SK-N-SH (cell line): ENCODE results near the gene THSD7B. TPM values are rescaled to one million over a fixed set of nuclear protein-coding genes. Genes with fewer than 3 reads are reported as not detected.

Experiments
- CTCF ChIA-PET: fragments of 300-600, 350-600 bp; formaldehyde crosslinking; extraction: SDS; loops from one replicate; lab custom pipeline; 2021; lab: Yijun Ruan, JAX
- POLR2A ChIA-PET: fragments of 350-600 bp; sonication (Branson Sonifier 250); formaldehyde crosslinking; extraction: SDS; loops from one replicate; lab custom pipeline; 2020; ENCODE audit warnings: antibody characterized with exemption, inconsistent platforms; lab: Yijun Ruan, JAX
- DNase-seq: peaks from one replicate; pipeline ENCODE4 v3.0.0; 2012
- H2AFZ ChIP-seq: fragments of 200-600 bp; sonication (generic); 2 replicates; pipeline ENCODE4 v1.8.1; 2016; ENCODE audit warnings: antibody characterized with exemption, mild to moderate bottlenecking, low read depth
- H3F3A ChIP-seq: fragments of 200-600 bp; sonication (generic); replicated peaks from 2 replicates; pipeline ENCODE3; 2016; ENCODE audit warnings: antibody characterized with exemption, mild to moderate bottlenecking; ENCODE audit not compliant: insufficient read depth
- H3K27ac ChIP-seq, 2 experiments: fragments of 200-500 bp in 1 of 2; fragments of 200-600 bp in 1 of 2; sonication (Bioruptor generic) in 1 of 2; sonication (generic), shearing (Covaris generic) in 1 of 2; 2 replicates each; pipeline versions ENCODE4 v1.5.1 to v1.6.1; 2014 to 2016; ENCODE audit warnings: low read depth in 2 of 2, inconsistent platforms in 1 of 2, low read length in 1 of 2, mild to moderate bottlenecking in 1 of 2, mixed read lengths in 1 of 2
- H3K27me3 ChIP-seq: fragments of 200-600 bp; sonication (generic), shearing (Covaris generic); 2 replicates; pipeline ENCODE4 v1.6.1; 2016; ENCODE audit warnings: mixed run types; ENCODE audit not compliant: insufficient read depth
- H3K36me3 ChIP-seq, 2 experiments: fragments of 200-500 bp in 1 of 2; fragments of 200-600 bp in 1 of 2; sonication (Bioruptor generic) in 1 of 2; sonication (generic) in 1 of 2; replicated peaks in 1 of 2; 2 replicates each; pipeline versions ENCODE3 to v1.5.1; 2014 to 2016; ENCODE audit warnings: low read length in 1 of 2, mild to moderate bottlenecking in 1 of 2; ENCODE audit not compliant: insufficient read depth in 2 of 2, control insufficient read depth in 1 of 2
- H3K4me1 ChIP-seq, 2 experiments: fragments of 200-500 bp in 1 of 2; fragments of 200-600 bp in 1 of 2; sonication (Bioruptor generic) in 1 of 2; sonication (generic), shearing (Covaris generic) in 1 of 2; 2 replicates each; pipeline versions ENCODE4 v1.5.1 to v1.6.1; 2014 to 2016; ENCODE audit warnings: low read depth in 1 of 2, low read length in 1 of 2, mixed run types in 1 of 2; ENCODE audit not compliant: insufficient read depth in 2 of 2, control insufficient read depth in 1 of 2
- H3K4me2 ChIP-seq: fragments of 200-600 bp; sonication (generic), shearing (Covaris generic); 2 replicates; pipeline ENCODE4 v1.6.1; 2017; ENCODE audit warnings: mixed run types
- H3K4me3 ChIP-seq, 2 experiments: fragments of 200-500 bp in 1 of 2; fragments of 200-600 bp in 1 of 2; sonication (Bioruptor generic) in 1 of 2; sonication (generic), shearing (Covaris generic) in 1 of 2; 2 replicates each; pipeline versions ENCODE4 v1.5.1 to v1.8.1; 2014 to 2016; ENCODE audit warnings: low read depth in 2 of 2, inconsistent platforms in 1 of 2, low read length in 1 of 2, mild to moderate bottlenecking in 1 of 2, mixed read lengths in 1 of 2, moderate library complexity in 1 of 2
- H3K79me2 ChIP-seq: fragments of 200-600 bp; sonication (generic); 2 replicates; pipeline ENCODE4 v1.8.1; 2017; ENCODE audit warnings: mild to moderate bottlenecking; ENCODE audit not compliant: insufficient read depth
- H3K9ac ChIP-seq: fragments of 200-600 bp; sonication (generic); 2 replicates; pipeline ENCODE4 v1.6.1; 2017; ENCODE audit warnings: mixed run types
- H3K9me2 ChIP-seq: fragments of 200-600 bp; sonication (generic); 2 replicates; pipeline ENCODE4 v1.6.1; 2017; ENCODE audit warnings: mixed run types
- H3K9me3 ChIP-seq: fragments of 200-600 bp; sonication (generic); 2 replicates; pipeline ENCODE4 v1.6.1; 2017; ENCODE audit warnings: mixed run types, mild to moderate bottlenecking, moderate library complexity
- H4K20me1 ChIP-seq: fragments of 200-600 bp; sonication (generic); 2 replicates; pipeline ENCODE4 v1.6.1; 2017; ENCODE audit warnings: mild to moderate bottlenecking, mixed run types; ENCODE audit not compliant: insufficient read depth
- CHD2 ChIP-seq: fragments of 150-350 bp; IDR thresholded peaks from 2 replicates; pipeline ENCODE4 v1.6.1; 2018; ENCODE audit warnings: low read length; ENCODE audit not compliant: partially characterized antibody
- EP300 ChIP-seq, 2 experiments: IDR thresholded peaks; 2 replicates each; pipeline versions ENCODE4 v1.4.0 to v1.6.1; 2012; ENCODE audit warnings: borderline replicate concordance in 1 of 2, low read depth in 1 of 2, low read length in 1 of 2
- FOXJ3 ChIP-seq: sonication (generic); formaldehyde crosslinking; IDR thresholded peaks from 2 replicates; pipeline ENCODE4 v1.5.1; 2020; ENCODE audit warnings: mild to moderate bottlenecking, missing genetic modification reagents
- FOXM1 ChIP-seq: IDR thresholded peaks from 2 replicates; pipeline ENCODE4 v1.4.0; 2012; ENCODE audit warnings: low read depth, mild to moderate bottlenecking
- GABPA ChIP-seq: IDR thresholded peaks from 2 replicates; pipeline ENCODE4 v1.4.0; 2012; ENCODE audit warnings: low read depth, mild to moderate bottlenecking
- GATA2 ChIP-seq: sonication (generic); formaldehyde crosslinking; IDR thresholded peaks from 2 replicates; pipeline ENCODE4 v1.5.0; 2020; ENCODE audit warnings: mild to moderate bottlenecking, missing genetic modification reagents
- MEF2A ChIP-seq: IDR thresholded peaks from 2 replicates; pipeline ENCODE4 v1.4.0; 2012; ENCODE audit warnings: low read depth, borderline replicate concordance
- NFIC ChIP-seq: IDR thresholded peaks from 2 replicates; pipeline ENCODE4 v1.4.0; 2012; ENCODE audit warnings: borderline replicate concordance
- POLR2AphosphoS5 ChIP-seq: IDR thresholded peaks from 2 replicates; pipeline ENCODE4 v1.6.1; 2012; ENCODE audit warnings: low read depth, low read length
- RFX5 ChIP-seq: IDR thresholded peaks from 2 replicates; pipeline ENCODE4 v1.6.1; 2012; ENCODE audit warnings: mild to moderate bottlenecking, improper control_type of control experiment, low read length
- SIN3A ChIP-seq: IDR thresholded peaks from 2 replicates; pipeline ENCODE4 v1.6.1; 2012; ENCODE audit warnings: low read depth, mild to moderate bottlenecking, low read length, moderate library complexity, borderline replicate concordance
- TAF1 ChIP-seq: IDR thresholded peaks from 2 replicates; pipeline ENCODE4 v1.6.1; 2012; ENCODE audit warnings: low read depth, mild to moderate bottlenecking, low read length, moderate library complexity, borderline replicate concordance
- TEAD4 ChIP-seq: IDR thresholded peaks from 2 replicates; pipeline ENCODE4 v1.4.0; 2012; ENCODE audit warnings: mild to moderate bottlenecking, borderline replicate concordance; ENCODE audit not compliant: insufficient read depth
- WGBS: methylation state at CpG from one replicate; pipeline ENCODE4 v1.1.6; 2017; ENCODE audit warnings: low lambda C conversion rate; 5-methylcytosine and 5-hydroxymethylcytosine counted together
- polyA plus RNA-seq, 3 experiments: library from polyadenylated mRNA; depleted of rRNA; stranded (reverse); fragments of >200 nt; gene quantifications; 2 replicates each; pipeline ENCODE4 v1.2.3, GENCODE V29; 2012
- TF ChIP-seq, protein P1 (sequence below): IDR thresholded peaks from 2 replicates; pipeline ENCODE4 v1.4.0; 2012; ENCODE audit warnings: low read depth
- TF ChIP-seq, protein P2 (sequence below): fragments of 150-350 bp; IDR thresholded peaks from 2 replicates; pipeline ENCODE4 v1.6.1; 2017; ENCODE audit warnings: antibody characterized with exemption, low read length, low read depth, borderline replicate concordance
- TF ChIP-seq, protein P3 (sequence below): IDR thresholded peaks from 2 replicates; pipeline ENCODE4; 2012
- TF ChIP-seq, protein P4 (sequence below): fragments of 150-350 bp; IDR thresholded peaks from 2 replicates; pipeline ENCODE4 v1.6.1; 2016; ENCODE audit warnings: mild to moderate bottlenecking, low read depth, low read length
- TF ChIP-seq, protein P5 (sequence below): IDR thresholded peaks from 2 replicates; pipeline ENCODE4 v1.4.0; 2012; ENCODE audit warnings: low read depth, borderline replicate concordance

The THSD7B gene
- polyA plus RNA-seq, 1 of the 3 experiments (the other 2 are of a cell fraction) = not detected

DNA sequence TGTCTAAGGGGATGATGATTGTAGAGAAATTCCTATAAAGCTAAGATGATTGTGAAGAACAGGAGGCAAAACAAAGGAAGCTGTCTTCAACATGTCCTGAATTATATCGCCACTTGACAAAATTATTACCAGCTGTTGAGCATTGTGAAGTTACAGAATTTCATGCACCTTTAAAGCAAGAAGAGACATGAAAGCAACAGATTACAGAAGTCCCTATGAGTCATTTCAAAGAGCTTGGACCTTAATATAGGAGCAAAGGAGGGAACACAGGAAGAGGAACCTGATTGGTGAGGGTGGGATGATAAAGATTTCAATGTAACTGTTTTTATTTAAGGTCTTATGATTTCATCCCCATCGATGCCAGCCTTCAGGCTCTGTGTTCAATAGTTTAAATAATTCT is 672.0 kb downstream of the THSD7B start:
- no peak for DNase-seq
- Histone ChIP-seq H3K9me3 (no peaks in the 10 kb centered on the region), H3K4me2 (no peak overlapping the region), H3K27ac (no peak overlapping the region), H2AFZ (no peak overlapping the region), H3K9me2 (no peaks in the 10 kb centered on the region), H3K4me3 (no peak overlapping the region), H3K36me3 (no peaks in the 10 kb centered on the region), H4K20me1 (no peaks in the 10 kb centered on the region), H3F3A (no peaks in the 10 kb centered on the region), H3K27me3 (no peaks in the 10 kb centered on the region), H3K9ac (no peak overlapping the region), H3K79me2 (no peaks in the 10 kb centered on the region), H3K4me1 (no peaks in the 10 kb centered on the region; a peak in 1 of 4 replicates)
- POLR2A ChIA-PET = no interaction called here
- 21% methylated on average over 2 of the region's 2 CpGs for WGBS
- TF ChIP-seq, protein P1, sequence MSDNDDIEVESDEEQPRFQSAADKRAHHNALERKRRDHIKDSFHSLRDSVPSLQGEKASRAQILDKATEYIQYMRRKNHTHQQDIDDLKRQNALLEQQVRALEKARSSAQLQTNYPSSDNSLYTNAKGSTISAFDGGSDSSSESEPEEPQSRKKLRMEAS = no peak
- no peak for TF ChIP-seq SIN3A
- no peak for TF ChIP-seq RFX5
- no peak for TF ChIP-seq EP300 (IDR thresholded peaks at IDR 0.05; ENCODE audit: borderline replicate concordance in 1 of 2, low read depth in 1 of 2, low read length in 1 of 2)
- no peak for TF ChIP-seq TAF1
- no peak for TF ChIP-seq TEAD4
- no peak for TF ChIP-seq FOXJ3 (CRISPR knock-in tag)
- no peak for TF ChIP-seq CHD2
- TF ChIP-seq, protein P2, sequence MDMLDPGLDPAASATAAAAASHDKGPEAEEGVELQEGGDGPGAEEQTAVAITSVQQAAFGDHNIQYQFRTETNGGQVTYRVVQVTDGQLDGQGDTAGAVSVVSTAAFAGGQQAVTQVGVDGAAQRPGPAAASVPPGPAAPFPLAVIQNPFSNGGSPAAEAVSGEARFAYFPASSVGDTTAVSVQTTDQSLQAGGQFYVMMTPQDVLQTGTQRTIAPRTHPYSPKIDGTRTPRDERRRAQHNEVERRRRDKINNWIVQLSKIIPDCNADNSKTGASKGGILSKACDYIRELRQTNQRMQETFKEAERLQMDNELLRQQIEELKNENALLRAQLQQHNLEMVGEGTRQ = no peak
- no peak for TF ChIP-seq MEF2A
- no peak for TF ChIP-seq GATA2 (CRISPR knock-in tag)
- TF ChIP-seq GABPA = no peak
- TF ChIP-seq POLR2AphosphoS5 = no peak
- TF ChIP-seq FOXM1 = no peak
- TF ChIP-seq, protein P3, sequence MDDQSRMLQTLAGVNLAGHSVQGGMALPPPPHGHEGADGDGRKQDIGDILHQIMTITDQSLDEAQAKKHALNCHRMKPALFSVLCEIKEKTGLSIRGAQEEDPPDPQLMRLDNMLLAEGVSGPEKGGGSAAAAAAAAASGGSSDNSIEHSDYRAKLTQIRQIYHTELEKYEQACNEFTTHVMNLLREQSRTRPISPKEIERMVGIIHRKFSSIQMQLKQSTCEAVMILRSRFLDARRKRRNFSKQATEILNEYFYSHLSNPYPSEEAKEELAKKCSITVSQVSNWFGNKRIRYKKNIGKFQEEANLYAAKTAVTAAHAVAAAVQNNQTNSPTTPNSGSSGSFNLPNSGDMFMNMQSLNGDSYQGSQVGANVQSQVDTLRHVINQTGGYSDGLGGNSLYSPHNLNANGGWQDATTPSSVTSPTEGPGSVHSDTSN = no peak
- CTCF ChIA-PET = no interaction called here

DNA sequence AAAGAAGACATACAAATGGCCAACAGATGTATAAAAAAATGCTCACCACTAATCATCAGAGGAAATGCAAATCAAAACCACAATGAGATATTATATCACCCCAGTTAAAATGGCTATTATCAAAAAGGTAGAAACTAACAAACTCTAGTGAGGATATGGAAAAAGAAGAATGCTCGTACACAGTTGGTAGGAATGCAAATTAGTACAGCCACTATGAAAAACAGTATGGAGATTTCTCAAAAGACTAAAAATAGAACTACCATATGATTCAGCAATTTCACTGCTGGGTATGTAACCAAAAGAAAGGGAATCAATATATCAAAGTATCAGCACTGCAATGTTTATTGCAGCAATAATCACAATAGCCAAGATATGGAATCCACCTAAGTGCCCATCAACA is 679.6 kb downstream of the THSD7B start:
- Histone ChIP-seq H3K27ac (no peak overlapping the region), H3K9me3 (no peaks in the 10 kb centered on the region), H3K36me3 (no peaks in the 10 kb centered on the region), H3K4me1 (no peaks in the 10 kb centered on the region; a peak in 1 of 4 replicates), H3F3A (no peaks in the 10 kb centered on the region), H3K4me2 (no peak overlapping the region), H2AFZ (no peak overlapping the region), H3K9ac (no peak overlapping the region), H4K20me1 (no peaks in the 10 kb centered on the region), H3K9me2 (no peaks in the 10 kb centered on the region), H3K27me3 (no peaks in the 10 kb centered on the region), H3K79me2 (no peaks in the 10 kb centered on the region), H3K4me3 (no peak overlapping the region)
- ChIA-PET CTCF (no interaction called here), POLR2A (no interaction called here)
- no peak for TF ChIP-seq NFIC
- TF ChIP-seq, protein P4, sequence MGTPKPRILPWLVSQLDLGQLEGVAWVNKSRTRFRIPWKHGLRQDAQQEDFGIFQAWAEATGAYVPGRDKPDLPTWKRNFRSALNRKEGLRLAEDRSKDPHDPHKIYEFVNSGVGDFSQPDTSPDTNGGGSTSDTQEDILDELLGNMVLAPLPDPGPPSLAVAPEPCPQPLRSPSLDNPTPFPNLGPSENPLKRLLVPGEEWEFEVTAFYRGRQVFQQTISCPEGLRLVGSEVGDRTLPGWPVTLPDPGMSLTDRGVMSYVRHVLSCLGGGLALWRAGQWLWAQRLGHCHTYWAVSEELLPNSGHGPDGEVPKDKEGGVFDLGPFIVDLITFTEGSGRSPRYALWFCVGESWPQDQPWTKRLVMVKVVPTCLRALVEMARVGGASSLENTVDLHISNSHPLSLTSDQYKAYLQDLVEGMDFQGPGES = no peak
- TF ChIP-seq, protein P5, sequence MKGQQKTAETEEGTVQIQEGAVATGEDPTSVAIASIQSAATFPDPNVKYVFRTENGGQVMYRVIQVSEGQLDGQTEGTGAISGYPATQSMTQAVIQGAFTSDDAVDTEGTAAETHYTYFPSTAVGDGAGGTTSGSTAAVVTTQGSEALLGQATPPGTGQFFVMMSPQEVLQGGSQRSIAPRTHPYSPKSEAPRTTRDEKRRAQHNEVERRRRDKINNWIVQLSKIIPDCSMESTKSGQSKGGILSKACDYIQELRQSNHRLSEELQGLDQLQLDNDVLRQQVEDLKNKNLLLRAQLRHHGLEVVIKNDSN = no peak
- DNase-seq = no peak
- 28% methylated on average over 1 of the region's 1 CpG for WGBS
